GM12801 (cell line): ENCODE results near the gene PKD1L1.

ENCODE experiments used
- CTCF ChIP-seq: IDR thresholded peaks from one replicate; pipeline ENCODE4 v1.5.1; 2011; ENCODE audit warnings: control low read depth; ENCODE audit not compliant: insufficient read length; ENCODE audit errors: extremely low read depth

Gene PKD1L1

GRCh38 chr7:47939425-47940036 lies 8.7 kb downstream of the PKD1L1 start:
- no peak for TF ChIP-seq CTCF

GRCh38 chr7:47938574-47939165 lies 9.6 kb downstream of the PKD1L1 start:
- TF ChIP-seq CTCF: no peak

GRCh38 chr7:47937711-47938573 lies 10.3 kb downstream of the PKD1L1 start:
- no peak for TF ChIP-seq CTCF

GRCh38 chr7:47937065-47937687 lies 11.1 kb downstream of the PKD1L1 start:
- no peak for TF ChIP-seq CTCF

- TF ChIP-seq CTCF: no peak
Observed at GRCh38 chr7:47936323-47936722, 11.9 kb downstream of the PKD1L1 start.

GRCh38 chr7:47935336-47935735 lies 12.9 kb downstream of the PKD1L1 start:
- no peak for TF ChIP-seq CTCF

- no peak for TF ChIP-seq CTCF
Observed at GRCh38 chr7:47934831-47935230, 13.4 kb downstream of the PKD1L1 start.
